GM21717 (cell line): ENCODE results near the gene KLK12.

Experiments
- ATAC-seq: cut with Tn5 transposase; IDR thresholded peaks from one replicate; pipeline ENCODE4 v1.9.1; 2021; ENCODE audit warnings: mild to moderate bottlenecking, moderate library complexity; ENCODE audit not compliant: unreplicated experiment

KLK12 gene

GRCh38 chr19:51034704-51035103 lies at the start of gene KLK12:
Gene KLK12, minus strand, starts transcription at chr19:51035002. Its CDS starts 381 bp downstream, at chr19:51034621.
- ATAC-seq, result no peak

- no peak for ATAC-seq
Measured at GRCh38 chr19:51084505-51084904, 49.7 kb upstream of the KLK12 start.

GRCh38 chr19:51083783-51084182 lies 49.0 kb upstream of the KLK12 start:
- no peak for ATAC-seq

- no peak for ATAC-seq
Measured at GRCh38 chr19:51083181-51083580, 48.4 kb upstream of the KLK12 start.

- ATAC-seq, result no peak
Measured at GRCh38 chr19:51082611-51083010, 47.8 kb upstream of the KLK12 start, which contains the start of gene KLK14. Gene KLK14, minus strand, starts transcription at chr19:51082887. Its CDS starts 273 bp downstream, at chr19:51082614.

GRCh38 chr19:51081476-51081875 lies 46.7 kb upstream of the KLK12 start:
- ATAC-seq, result no peak

- no peak for ATAC-seq
Measured at GRCh38 chr19:51079481-51080110, 44.8 kb upstream of the KLK12 start.

GRCh38 chr19:51078731-51079130 lies 43.9 kb upstream of the KLK12 start:
- ATAC-seq, result no peak

- no peak for ATAC-seq
Measured at GRCh38 chr19:51078104-51078503, 43.3 kb upstream of the KLK12 start.

GRCh38 chr19:51076631-51077213 lies 41.9 kb upstream of the KLK12 start:
- no peak for ATAC-seq

- ATAC-seq, result no peak
Measured at GRCh38 chr19:51075998-51076397, 41.2 kb upstream of the KLK12 start.

- no peak for ATAC-seq
Measured at GRCh38 chr19:51071095-51071405, 36.2 kb upstream of the KLK12 start.

- ATAC-seq, result no peak
Measured at GRCh38 chr19:51070334-51071094, 35.7 kb upstream of the KLK12 start.

GRCh38 chr19:51066393-51067186 lies 31.8 kb upstream of the KLK12 start:
- ATAC-seq, result no peak

GRCh38 chr19:51065221-51065960 lies 30.6 kb upstream of the KLK12 start:
- ATAC-seq, result no peak

- ATAC-seq, result no peak
Measured at GRCh38 chr19:51064534-51065220, 29.9 kb upstream of the KLK12 start, which contains the start of gene KLK13. Gene KLK13, minus strand, starts transcription at chr19:51065092. Its CDS starts 25 bp downstream, at chr19:51065067.

- ATAC-seq, result no peak
Measured at GRCh38 chr19:51063664-51064063, 28.9 kb upstream of the KLK12 start.

GRCh38 chr19:51060973-51061372 lies 26.2 kb upstream of the KLK12 start:
- no peak for ATAC-seq

- ATAC-seq, result no peak
Measured at GRCh38 chr19:51060336-51060735, 25.5 kb upstream of the KLK12 start.

GRCh38 chr19:51059715-51060114 lies 24.9 kb upstream of the KLK12 start:
- no peak for ATAC-seq
